SKM-1 (cell line): Measurements from ENCODE around the gene VRTN.
"Not testable (repeated sequence)": the region's sequence is repeated elsewhere in the genome, so short reads cannot be mapped to it uniquely, and the experiment has no call there.

Experiments used
- DNase-seq: peaks from one replicate; lab custom pipeline; 2025; ENCODE audit not compliant: unreplicated experiment; lab: John Stamatoyannopoulos, UW

Gene VRTN

DNA sequence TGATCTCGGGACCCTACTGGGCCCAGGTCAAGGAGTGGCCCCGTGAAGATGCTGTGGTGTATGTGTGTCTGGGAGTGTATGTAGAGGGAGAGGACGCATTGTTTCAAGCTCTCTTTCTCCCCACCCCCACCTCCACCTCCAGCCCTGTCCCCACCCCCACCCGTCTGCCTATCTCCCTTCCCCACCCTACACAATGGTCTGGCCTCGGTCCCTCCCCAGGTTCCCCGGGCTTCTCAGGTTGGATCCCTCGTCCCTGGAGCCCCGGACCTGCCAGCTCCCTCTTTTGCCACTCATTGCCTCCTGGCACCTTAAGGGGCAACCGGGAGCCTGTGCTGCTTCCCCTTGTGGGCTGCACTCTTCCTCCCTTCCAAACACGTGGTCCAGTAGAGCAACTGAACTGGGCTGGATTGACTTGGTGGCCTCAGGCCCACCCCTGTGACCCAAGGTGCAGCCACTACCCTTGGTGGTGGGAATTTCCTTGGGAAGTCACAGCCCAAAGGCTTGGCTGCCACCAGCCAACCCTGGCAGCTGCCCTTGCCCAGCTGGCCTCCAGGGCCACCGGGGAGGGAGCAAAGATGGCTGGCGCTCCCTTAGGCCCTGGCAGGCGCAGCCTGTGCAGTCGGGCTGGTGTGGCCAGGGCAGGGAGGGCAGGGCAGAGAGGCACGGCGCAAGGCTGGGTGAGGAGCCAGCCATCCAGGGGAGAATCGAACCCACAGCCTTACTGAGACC, 628 bp downstream of the VRTN start:
- DNase-seq, result no peak

DNA sequence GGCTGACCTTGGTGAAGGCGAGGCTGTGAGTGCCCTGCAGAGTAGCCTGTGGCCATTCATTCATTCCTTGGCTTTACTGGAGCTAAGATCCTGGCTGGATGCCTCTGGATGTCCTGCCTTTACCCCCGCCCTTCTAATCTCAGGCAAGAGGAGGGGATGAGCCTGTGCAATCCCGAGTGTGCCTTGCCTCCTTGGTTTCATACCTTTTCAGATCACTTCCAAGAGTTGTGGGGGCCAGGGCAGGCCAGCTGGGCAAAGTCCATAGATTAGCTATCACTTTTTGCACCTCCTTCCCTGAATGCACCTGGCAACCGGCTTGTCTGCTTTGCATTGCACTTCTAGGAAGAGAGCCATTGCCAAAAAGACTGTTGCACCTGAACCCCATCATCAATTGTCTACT, 1.5 kb downstream of the VRTN start:
- no peak for DNase-seq

DNA sequence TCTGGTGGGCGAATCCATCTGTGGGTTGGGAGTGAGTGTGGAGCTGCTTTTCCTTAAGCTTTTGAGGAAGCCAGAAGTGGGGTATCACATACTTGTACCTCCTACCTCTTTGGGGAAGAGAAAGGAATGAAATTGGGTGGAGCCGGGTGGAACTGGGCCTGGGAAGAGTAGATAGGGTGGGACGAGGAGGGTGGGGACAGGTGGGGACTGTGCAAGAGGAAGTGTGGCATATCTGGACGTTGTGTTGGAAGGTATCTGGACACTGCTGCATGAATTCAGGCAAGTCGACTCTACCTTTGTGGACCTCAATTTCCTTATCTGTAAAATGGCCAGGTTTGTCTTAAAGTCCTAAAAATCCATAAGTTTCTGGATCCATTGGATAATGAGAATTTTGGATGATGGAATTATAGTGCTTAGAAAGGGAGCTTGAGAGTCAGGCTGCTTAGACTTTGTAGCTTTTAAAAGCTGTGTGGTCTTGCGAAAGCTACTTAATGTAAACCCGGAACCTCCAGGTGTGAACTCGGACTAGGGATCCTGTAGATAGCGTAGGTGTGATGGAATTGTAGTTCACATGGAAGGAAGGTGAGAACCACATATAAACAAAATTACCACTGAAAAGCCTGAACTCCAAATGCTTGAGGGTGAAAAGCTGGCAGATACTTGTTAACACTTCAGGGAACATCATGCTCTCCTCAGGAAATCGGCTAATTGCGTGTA, 2.1 kb downstream of the VRTN start:
- DNase-seq, result no peak

DNA sequence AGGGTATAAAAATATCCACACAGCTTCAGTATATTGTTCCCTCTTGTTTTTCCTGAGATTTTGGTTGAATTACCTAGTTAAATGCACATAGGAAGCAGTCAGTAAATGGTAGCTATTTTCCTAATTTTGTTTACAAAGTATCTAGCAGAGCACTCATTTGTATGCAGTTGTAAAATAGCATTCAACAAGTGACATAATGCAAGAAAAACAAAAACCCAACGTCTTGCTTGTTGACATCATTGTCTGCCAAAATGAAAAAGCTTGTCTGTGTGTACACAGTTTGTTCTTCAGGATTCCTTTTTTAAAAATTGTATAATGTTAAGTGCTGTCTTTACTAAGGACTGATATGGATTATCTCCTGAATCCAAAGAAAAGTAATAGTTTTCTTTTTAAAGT, 2.7 kb downstream of the VRTN start:
- no peak for DNase-seq

DNA sequence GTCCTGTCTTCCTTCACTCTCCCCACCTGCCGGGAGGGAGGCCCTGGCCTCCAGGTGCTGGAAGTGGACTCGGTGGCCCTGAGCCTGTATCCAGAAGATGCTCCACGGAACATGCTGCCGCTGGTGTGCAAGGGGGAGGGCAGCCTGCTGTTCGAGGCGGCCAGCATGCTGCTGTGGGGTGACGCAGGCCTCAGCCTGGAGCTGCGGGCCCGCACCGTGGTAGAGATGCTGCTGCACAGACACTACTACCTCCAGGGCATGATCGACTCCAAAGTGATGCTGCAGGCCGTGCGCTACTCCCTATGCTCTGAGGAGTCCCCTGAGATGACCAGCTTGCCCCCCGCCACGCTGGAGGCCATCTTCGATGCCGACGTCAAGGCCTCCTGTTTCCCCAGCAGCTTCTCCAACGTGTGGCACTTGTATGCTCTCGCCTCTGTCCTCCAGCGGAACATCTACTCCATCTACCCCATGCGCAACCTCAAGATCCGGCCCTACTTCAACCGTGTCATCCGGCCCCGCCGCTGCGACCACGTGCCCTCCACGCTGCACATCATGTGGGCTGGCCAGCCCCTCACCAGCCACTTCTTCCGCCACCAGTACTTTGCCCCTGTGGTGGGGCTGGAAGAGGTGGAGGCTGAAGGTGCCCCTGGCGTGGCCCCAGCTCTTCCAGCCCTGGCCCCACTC, 8.8 kb downstream of the VRTN start:
- no peak for DNase-seq

DNA sequence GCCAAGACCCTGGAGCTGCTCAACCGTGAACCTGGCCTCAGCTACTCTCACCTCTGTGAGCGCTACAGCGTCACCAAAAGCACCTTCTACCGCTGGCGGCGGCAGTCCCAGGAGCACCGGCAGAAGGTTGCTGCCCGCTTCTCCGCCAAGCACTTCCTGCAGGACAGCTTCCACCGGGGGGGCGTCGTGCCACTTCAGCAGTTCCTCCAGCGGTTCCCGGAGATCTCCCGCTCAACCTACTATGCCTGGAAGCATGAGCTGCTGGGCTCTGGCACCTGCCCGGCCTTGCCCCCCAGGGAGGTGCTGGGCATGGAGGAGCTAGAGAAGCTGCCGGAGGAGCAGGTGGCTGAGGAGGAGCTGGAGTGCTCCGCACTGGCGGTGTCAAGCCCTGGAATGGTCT, 9.3 kb downstream of the VRTN start:
- no peak for DNase-seq

DNA sequence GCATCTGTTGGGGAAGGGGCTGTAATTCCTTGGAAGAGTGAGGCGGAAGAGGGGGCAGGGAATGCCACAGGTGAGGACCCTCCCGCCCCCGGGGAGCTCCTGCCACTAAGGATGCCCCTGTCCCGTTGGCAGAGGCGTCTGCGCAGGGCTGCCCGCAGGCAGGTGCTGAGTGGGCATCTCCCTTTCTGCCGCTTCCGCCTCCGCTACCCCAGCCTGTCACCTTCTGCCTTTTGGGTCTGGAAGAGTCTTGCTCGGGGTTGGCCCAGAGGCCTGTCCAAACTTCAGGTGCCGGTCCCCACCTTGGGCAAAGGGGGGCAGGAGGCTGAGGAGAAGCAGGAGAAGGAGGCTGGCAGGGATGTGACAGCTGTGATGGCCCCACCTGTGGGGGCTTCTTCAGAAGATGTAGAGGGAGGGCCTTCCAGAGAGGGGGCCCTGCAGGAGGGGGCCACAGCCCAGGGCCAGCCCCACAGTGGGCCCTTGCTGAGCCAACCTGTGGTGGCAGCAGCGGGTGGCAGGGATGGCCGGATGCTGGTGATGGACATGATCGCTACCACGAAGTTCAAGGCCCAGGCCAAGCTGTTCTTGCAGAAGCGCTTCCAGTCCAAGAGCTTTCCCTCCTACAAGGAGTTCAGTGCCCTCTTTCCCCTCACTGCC, 10.0 kb downstream of the VRTN start:
- DNase-seq, result no peak

DNA sequence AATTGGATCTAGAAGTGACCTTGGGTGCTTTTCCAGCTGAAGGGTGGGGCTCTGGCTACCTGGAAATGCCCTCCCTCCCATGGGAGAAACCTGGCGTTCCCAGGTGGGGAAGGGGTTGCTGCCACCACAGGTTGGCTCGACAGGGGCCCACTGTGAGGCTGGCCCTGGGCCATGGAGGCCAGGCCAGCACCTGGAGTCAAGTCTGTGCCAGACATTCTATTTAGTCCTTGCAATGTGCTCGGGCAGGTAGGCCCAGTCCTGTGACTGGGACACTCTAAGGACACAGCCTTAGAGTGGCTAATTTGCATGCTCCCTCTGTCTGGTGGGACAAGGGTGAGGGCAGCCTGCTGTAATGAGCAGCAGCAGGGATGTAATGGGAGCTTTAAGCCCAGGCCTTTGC, 11.9 kb downstream of the VRTN start:
- no peak for DNase-seq

DNA sequence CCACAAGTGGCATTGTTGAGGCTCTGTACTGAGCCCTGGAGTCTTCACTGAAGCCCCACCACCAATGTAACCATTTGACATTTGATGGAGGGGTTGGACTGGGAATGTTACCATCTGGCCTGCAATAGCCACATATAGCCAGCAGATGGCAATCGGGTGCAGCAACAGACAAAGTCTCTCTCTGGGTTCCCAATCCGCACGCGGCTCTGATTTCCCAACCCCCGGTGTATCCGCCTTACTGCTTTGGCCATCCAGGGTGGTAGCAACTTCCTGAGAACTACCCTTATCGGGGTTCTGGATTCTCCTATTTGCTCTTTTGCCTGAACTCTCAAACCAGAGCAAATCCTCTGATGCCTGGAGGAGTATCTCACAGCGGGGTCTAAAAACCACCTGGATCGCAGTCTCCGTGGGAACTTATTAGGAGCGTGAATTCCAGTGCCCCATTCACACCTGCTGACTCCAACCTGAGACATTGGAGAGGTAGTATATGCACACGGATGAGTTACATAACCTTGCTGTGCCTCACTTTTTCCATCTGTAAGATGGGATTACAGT, 14.2 kb downstream of the VRTN start:
- DNase-seq, result peak; percentile 7

DNA sequence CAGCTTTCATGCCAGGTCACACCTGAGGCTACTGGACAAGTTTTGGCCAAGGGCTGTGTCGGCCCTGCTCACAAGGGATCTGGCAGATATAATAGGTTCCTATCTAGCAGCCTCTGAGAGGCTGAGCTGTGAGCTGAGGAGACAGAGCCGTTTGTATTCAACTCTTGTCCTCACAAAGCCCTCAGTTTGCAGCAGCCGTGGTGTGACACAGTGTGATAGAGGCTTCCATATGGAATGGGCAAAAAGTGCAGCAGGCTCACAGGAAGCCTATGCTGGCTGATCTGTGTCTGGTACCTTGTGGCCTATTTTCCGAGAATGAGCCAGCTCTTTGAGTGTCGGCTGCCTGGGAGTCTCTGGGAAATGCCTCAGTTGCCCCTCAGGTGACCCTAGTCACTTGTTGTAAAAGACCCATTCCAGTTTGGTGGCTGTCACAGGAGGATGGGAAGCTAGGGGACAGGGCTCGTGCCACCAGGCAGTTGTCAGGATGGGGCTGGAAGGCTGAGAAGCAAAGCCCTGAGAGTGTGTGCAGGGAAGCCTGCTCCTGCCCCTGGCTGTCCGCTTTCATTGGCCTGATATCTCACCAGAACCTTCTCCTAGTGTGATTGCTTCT, 16.1 kb downstream of the VRTN start:
- DNase-seq, result no peak

DNA sequence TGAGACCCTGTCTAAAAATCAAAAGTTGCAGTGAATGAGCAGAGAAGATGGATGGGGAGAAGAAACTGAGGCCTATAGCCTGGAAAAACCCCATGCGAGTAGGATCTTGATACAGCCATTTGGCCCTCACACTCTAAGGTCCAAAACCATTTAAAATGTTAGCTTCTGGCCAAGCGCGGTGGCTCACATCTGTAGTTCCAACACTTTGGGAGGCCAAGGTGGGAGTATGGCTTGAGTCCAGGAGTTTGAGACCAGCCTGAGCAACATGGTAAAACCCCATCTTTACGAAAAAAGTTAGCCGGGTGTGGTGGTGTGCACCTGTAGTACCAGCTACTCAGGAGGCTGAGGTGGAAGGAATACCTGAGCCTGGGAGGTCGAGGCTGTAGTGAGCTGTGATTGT, 19.8 kb downstream of the VRTN start:
- no peak for DNase-seq

DNA sequence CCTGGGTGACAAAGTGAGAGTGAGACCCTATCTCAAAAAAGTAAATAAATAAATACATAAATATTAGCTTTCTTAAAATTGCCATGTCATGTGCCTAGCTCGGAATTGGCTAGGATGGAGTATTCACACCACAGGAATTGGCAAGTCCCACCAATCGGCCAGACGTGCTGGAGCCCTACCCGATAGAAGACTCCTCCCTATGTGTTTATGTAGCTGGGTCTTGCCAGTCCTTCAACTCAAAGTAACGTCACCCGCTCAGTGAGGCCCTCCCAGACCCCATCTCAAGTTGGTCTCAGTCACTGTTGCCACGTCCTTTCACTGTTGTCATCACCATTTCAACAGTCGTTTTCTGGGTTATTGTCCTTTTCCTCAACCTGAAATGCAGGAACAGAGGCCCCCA, 20.2 kb downstream of the VRTN start:
- no peak for DNase-seq

DNA sequence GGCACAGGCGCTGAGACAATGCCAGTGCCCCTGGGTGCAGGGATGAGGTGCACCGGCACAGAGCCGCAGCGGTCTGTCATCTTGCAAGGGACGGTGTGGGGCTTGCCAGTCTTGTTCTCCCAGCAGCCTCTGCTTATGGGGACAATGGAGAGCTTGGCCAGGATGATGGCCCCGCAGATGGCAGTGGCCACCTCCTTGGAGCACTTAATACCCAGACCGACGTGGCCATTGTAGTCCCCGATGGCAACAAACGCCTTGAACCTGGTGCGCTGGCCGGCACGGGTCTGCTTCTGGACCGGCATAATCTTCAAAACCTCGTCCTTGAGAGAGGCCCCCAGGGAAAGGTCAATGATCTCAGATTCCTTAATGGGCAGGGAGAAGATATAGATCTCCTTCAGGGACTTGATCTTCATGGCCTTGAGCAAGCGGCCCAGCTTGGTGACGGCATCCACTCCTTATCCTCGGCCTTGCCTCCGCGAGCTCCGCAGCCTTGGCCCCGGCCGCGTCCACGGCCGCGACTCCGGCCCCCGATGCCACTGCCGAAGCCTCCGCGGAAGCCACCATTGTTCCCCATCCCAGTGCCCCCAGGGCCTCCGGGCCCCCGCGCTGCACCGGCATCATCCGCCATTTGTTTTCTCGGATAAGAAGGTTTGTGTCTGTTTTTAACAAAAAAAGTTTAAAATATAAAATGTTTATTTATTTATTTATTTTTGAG, 29.9 kb downstream of the VRTN start:
- DNase-seq, result no peak

DNA sequence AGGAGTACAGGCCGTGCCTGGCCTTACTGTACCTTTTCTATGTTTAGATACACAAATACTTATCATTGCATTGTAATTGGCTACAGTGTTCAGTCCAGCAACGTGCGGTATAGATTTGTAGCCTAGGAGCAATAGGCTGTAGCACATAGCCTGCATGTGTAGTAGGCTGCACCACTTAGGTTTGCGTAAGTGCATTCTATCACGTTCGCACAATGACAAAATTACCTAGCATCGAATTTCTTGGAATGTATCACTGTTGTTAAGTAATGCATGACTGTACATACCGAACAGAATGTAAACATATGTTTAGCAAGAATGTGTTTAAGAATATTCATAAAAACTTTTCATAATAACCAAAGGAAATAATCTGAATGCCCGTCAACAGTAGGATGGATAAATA, 31.9 kb downstream of the VRTN start:
- no peak for DNase-seq

DNA sequence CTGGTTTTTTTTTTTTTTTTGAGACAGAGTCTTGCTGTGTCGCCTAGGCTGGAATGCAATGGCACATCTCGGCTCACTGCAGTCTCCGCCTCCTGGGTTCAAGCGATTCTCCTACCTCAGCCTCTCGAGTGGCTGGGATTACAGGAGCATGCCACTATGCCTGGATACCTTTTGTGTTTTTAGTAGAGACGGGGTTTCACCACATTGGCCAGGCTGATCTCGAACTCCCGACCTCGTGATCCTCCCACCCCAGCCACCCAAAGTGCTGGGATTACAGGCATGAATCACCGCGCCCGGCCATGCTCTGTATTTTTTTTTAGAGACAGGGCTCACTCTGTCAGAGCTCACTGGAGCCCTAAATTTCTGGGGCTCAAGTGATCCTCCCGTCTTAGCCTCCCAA, 32.6 kb downstream of the VRTN start:
- DNase-seq, result no peak

DNA sequence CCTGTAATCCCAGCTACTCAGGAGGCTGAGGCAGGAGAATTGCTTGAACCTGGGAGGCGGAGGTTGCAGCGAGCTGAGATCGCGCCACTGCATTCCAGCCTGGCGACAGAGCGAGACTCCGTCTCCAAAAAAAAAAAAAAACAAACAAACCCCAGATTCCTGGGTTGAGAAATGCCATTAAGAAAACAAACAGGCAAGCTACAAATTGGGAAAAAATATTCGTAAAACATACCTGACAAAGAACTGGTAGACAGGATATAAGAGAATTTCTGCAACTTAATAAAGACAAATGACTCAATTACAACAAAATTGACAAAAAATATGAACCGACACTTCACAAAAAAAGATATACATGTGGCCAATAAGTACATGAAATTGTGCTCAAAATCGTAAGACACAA, 33.3 kb downstream of the VRTN start:
- not testable (repeated sequence) for DNase-seq

DNA sequence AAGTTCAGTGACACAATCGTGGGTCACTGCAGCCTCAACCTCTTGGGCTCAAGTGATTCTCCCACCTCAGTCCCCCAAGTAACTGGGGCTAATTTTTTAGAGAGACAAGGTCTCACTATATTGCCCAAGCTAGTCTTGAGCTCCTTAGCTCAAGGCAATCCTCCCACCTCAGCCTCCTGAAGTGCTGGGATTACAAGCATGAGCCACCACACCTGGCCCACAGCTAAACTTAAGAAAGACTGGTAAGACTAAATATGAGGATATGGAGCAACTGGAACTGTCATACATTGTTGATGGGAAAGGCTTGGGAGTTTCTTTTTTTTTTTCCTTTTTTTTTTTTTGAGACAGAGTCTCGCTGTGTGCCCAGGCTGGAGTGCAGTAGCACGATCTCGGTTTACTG, 34.0 kb downstream of the VRTN start:
- DNase-seq, result no peak

DNA sequence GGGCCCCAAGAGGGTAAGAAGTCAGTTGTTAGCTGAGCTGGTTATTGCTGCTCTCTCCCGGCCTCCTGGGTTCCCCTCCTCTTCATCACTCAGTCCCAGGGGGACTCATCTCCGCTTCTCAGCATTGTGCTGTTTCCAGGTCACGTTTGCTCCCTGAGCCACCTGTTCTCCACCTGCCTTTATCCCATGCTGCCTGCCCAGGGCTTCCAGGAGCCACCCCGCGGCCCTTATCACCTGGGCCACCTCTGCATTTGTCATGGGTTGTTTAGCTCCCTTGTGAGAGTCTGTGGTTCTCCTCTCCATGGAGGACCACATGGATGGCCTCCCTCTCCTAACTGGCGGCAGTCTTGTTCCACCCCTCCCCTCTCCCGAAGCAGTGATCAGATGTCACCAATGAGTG, 41.7 kb downstream of the VRTN start:
- DNase-seq, result no peak

DNA sequence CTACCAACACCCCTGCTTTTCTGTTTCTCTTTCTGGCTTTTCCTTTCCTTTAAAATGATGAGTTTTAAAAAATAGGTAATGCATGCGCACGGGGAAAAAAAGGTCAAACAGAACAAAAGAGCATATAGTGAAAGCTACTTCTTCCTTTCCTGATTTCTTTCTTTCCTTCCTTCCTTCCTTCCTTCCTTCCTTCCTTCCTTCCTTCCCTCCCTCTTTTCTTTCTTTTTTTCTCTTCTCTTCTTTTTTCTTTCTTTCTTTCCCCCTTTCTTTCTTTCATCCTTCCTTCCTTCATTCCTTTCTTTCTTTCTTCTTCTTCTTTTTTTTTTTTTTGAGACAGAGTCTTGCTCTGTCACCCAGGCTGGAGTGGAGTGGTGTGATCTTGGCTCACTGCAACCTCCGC, 42.2 kb downstream of the VRTN start:
- DNase-seq, result not testable (repeated sequence)

DNA sequence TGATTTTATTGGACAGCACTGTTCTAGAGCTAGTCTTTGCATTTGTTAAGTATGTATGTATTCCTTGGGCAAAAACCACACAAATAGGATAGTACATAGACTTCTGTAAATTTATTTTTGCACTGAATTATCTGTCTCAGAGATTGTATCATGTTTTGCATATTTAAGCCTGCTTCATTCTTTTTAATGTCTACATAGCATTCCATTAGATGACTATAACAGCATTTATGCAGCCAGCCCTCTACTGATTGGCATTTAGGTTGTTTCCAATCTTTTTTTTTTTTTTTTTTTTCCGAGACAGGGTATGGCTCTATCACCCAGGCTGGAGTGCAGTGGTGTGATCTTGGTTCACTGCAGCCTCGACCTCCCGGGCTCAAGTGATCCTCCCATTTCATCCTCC, 43.2 kb downstream of the VRTN start:
- no peak for DNase-seq
